ENCODE results near the gene VIL1.

The VIL1 gene

DNA sequence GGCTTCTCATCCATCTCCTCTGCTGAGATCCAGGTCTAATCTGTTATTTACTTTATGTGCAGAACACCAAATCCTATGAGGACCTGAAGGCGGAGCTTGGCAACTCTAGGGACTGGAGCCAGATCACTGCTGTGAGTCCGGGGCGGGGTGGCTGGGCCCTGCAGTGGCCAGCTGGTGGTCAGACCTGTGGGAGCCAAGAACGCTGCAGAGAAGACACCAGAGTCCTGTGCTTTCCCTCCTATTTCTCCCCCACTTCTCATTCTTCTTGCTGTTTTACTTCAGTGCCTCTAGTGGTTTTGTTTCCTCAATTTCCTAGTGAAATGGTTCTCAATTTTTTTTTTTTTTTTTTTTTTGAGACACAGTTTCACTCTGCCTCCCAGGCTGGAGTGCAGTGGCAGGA is 19.7 kb downstream of the VIL1 start:
- DNase-seq (ENCODE audit: low read depth): no peak

DNA sequence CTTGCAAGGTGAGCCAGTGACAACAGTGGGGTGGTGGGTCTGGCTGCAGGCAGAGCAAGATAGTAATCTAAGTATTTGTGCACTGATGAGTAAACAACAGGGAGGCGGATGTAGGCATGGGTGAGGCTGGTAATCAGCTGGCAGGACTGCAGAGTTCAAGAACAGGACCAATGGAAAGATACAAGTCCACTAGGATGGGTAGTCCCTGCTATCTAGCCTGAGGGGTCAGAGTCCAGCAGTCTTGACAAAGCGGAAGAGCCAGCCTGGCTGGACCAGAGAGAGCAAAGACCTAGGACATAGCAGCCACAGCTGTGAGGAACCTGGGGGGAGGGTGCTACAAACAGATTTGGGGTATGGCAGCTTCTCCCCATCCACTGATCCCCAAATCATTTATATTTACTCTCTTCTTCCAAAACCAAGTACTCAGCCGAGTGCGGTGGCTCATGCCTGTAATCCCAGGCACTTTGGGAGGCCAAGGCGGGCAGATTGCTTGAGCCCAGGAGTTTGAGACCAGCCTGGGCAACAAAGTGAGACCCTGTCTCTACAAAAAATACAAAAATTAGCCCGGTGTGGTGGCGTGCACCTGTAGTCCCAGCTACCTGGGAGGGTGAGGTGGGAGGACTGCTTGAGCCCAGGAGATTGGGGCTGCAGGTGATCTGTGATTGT is 25.9 kb downstream of the VIL1 start:
- no peak for DNase-seq (ENCODE audit: low read depth)

DNA sequence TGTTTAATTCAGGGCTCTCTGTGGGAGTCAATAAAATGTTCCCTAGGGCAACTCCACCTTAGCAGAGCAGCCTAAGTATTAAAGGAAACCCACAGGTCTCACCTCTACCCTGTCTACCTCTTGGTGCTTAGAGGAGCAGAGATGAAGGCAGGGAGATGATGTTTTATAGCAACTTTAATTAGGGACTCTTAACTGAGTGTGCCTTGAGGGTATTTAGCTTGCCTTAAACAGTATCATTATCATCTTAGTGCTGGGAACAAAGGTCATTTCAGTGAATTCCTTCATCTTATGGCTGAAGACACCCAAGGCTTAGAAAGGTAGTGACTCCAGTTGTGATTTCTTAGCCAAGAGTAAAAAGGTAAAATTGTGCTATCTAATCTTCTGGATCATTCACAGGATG is 26.7 kb downstream of the VIL1 start:
- DNase-seq (ENCODE audit: low read depth): no peak

DNA sequence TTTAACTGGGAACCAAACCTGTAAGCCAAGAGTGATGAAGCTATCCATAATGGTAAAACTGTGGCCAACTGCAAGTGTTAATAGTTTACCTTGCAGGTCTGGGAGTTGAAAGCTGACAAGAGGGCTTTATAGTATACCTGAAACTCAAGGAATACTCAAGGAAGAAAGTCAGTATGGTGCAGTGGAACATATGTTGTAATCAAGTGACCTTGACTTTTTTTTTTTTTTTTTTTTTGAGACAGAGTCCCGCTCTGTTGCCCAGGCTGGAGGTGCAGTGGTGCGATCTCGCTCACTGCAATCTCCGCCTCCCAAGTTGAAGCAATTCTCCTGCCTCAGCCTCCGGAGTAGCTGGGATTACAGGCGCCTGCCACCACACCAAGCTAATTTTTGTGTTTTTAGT is 27.6 kb downstream of the VIL1 start:
- DNase-seq (ENCODE audit: low read depth): no peak

DNA sequence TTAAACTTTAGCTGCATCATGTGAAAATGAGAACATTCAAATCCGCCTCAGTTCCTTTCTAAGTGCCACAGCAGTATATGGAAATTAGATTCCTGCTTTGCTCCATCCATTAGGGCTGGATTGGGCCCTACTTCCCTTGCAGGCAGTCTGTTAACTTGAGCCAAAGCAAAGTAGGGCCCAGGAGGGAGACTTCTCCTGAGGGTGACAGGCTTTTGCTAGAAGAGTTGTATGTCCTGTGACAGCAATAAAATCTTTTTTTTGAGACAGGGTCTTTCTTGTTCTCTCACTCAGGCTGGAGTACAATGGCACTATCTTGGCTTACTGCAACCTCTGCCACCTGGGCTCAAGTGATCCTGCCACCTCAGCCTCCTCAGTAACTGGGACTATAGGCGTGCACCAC is 28.1 kb downstream of the VIL1 start:
- DNase-seq (ENCODE audit: low read depth): no peak

DNA sequence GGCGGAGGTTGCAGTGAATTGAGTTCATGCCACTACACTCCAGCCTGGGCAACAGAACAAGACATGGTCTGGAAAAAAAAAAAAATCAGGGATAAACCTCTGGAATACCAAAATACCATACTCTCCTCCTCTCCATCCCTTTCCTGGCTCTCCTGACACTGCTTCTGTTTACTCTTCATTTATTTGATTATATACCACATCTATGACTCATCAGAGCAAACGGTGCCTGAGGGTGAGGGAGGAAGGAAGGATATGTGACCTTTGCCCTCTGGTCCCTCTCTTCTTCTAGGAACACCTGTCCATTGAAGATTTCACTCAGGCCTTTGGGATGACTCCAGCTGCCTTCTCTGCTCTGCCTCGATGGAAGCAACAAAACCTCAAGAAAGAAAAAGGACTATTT is 30.0 kb downstream of the VIL1 start:
- no peak for DNase-seq (ENCODE audit: low read depth)

DNA sequence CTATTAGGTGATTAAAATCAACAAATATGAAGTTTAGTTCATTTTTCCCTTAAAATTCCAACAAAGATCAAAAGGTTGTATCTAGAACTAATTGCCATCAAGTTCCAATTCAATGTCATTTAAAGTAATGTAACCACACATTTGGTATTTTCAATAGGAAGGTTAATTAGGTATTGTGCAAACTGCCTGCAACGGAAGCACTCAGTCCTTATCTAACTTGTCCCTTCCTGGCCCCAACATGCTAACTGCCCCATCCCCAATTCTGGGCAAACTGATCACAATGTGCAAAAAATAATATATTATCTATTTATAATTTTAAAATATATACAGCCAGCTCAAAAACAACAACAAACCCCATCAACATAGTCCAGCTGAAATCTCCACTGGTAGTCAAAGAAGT is 33.2 kb downstream of the VIL1 start:
- DNase-seq (ENCODE audit: low read depth): no peak

DNA sequence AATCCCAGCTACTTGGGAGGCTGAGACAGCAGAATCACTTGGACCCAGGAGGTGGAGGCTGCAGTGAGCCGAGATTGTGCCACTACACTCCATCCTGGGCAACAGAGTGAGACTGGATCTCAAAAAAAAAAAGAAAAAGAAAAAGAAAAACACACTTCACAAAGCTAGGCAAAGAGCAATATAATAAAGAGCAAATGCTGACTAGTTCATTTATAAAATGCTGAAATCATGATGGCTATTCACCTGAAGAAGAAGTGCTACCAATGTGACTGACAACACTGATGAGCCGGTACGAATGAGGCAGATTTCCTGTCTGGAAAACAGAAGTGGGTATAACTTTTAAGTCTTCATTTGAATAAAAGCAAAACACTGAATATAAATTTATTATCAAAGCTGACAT is 37.9 kb downstream of the VIL1 start:
- DNase-seq (ENCODE audit: low read depth): no peak

DNA sequence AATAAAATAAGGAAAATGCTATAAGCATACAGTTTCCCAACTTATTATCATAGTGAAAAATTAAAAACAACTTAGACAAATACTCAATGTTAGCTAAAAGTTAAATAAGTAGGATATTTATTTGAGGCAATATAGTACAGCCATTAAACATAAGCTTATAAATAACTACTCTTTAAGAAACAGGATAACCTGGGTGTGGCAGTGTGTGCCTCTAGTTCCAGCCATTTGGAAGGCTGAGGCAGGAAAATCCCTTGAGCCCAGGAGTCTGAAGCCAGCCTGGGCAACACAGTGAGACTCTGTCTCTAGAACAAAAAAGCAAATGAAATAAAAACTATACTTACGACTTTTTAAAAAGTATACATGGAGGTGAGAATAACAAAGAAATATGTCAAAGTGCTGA is 39.7 kb downstream of the VIL1 start:
- DNase-seq (ENCODE audit: low read depth): no peak

DNA sequence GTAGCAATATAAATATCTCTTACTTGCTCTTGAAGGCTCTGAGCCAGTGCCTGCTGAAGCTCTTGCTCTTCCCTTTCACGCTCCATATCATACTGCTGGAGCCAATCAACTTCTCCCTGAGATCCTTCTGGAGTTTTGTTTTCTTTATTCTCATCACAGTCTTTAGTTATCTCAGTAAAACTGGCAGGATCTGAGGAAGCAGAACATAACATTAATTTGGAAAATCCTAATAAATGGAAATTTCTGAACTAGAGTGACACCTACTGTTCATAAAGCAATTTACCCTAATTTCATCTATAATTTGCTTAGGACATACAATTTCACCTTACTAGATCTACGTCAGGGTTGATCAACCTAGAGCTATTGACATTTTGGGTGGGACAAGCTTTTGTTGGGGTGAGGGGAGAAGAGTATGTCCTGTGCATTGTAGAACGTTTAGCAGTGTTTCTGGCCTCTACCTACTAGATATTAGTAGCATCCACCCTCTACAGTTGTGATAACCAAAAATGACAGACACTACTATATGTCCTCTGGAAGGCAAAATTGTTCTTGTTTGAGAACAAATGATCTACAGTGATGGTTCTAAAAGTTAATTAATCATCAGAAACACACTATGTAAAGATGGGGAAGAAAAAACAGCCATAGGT is 47.2 kb downstream of the VIL1 start:
- DNase-seq (ENCODE audit: low read depth): no peak

DNA sequence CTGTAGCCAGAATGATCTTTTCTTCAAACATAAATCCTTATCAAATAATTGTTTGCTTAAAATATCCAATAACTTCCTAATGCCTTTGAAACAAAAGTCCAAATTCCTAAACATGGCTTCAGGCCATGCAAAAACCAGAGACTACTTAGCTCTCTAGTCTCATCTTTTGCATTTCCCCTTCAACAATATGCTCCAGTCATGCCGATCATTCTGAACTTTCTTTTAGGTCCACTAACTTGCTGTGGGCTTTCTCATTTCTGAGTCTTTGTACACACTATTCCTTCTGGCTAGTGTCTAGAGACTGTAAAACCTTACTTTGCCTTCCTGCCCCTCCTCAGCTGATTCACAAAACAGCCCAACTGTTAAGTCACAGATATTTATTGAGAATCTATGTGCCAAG is 51.5 kb downstream of the VIL1 start:
- no peak for DNase-seq (ENCODE audit: low read depth)

DNA sequence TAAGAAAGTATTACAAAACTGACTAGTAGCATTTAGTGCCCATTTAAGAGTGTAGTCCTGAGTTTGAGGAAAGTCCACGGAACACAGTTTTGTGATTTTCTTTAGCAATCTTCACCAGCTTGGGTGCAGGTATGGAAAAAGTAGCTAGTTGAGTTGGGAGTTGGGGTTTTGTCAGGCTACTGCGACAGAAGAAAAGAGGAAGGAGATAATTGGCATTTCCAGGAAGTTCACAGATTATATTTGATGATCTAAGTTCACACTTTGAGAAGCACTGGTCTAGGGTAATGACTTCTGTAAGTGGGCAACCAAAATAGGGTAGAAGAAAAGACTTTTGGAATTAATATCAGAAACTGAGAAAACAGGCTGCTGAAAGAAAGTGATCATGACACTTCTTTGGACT is 52.1 kb downstream of the VIL1 start:
- DNase-seq (ENCODE audit: low read depth): no peak

DNA sequence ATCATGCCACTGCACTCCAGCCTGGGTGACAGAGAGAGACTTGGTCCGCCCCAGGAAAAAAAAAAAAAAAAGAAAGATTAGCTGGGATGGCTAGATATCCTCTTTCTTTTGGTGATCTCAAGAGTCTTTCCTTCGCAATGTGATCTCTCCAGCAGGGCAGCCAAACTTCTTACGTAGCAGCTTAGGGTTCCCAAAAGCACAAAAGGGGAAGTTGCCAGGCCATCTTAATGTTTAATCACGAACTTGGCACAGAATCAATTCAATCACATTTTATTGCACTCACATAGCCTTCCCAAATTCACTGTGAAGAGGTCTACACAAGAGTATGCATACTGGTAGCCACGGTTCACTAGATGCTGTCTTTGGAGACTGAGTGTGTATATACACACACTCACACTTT is 53.1 kb downstream of the VIL1 start:
- DNase-seq (ENCODE audit: low read depth): no peak

DNA sequence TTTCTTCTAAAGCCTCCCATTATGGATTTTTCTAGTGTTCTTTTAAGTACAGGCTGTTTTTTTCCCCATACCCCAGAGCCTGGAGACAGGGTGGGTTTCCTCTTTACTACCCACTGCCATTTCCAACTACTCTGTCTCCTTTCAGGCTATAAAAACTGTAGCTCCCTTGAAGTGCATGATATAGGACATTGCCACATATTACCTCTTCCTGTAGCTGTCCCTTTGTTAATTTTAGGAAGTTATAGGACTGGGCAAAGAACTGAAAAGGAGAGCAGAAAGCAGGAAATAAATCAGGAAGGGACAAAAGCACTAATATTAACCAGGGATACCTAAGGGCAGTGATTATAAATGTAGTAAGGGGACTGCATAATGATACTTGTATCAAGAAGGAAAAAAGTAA is 54.1 kb downstream of the VIL1 start:
- DNase-seq (ENCODE audit: low read depth): no peak

DNA sequence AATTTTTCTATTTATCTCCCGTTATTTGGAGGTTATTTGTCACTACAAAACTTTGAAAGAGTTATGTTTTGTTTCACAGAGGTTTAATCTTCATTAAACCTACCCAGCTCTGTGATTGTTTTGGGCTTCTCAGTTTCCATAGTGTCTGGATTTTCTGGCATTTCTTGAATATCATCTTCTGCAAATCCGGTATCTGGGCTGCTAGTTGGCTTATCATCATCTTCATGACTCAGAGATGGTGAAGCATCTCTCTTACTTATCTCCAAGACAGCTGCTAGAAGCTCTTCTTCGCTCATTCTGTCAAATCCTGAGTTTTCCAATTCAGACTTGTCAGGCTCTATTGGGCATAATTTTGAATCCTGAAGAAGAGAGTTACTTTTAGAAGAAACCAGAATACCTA is 55.6 kb downstream of the VIL1 start:
- no peak for DNase-seq (ENCODE audit: low read depth)

DNA sequence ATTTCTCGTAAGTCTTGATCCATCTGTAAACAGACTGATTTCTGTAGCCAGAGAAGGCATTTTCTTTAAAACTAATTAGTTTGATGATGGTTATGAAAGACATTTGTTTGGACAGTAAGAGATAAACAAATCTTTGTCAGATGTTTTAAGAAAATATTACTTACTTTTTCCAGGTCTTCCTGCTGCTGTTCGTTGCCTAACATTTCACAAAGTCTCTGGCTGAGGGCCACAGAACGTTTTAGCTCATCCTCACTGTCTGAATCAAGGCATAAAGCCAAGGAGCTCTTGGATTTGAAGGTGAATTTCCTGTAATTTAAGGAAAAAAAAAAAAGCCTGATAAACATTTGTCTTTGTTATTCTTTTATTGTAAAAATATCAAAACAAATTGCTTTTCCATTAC is 57.8 kb downstream of the VIL1 start:
- no peak for DNase-seq (ENCODE audit: low read depth)

DNA sequence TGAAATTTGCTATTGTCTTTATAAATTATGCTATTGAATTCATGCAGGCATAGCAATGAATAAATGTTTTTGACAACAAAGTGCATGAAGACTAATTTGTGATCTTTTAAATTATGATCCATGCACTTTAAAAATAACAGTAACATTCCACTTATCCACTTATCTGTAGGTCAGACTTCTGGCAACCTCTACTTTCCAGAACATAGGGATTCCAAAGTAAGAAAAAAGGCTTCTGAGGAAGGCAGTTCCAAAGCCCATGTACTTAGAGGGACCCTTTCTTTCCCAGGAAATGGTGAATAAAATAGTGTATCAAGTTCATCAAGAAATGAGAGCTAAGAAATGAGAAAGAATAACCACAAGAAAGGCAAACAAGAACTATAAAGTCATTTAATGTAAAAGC is 58.3 kb downstream of the VIL1 start:
- DNase-seq (ENCODE audit: low read depth): no peak

DNA sequence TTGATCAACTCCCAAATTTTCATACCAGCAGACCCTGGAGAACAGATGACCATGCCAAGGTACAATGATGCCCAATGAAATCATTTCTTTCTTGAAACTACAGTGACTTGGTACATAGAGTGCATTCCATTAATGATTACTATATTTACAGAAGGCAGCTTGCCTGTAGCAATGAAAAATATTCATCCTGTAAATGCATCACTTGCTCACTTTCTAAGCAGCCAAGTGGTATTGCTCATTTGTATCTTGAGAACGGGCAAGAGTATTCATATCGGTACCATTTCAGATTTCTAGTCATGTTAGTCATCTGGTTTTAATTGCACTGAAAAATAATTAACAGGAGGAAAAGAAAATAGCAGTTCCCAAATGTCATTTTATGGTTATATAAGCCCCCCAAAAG is 59.6 kb downstream of the VIL1 start:
- no peak for DNase-seq (ENCODE audit: low read depth)

DNA sequence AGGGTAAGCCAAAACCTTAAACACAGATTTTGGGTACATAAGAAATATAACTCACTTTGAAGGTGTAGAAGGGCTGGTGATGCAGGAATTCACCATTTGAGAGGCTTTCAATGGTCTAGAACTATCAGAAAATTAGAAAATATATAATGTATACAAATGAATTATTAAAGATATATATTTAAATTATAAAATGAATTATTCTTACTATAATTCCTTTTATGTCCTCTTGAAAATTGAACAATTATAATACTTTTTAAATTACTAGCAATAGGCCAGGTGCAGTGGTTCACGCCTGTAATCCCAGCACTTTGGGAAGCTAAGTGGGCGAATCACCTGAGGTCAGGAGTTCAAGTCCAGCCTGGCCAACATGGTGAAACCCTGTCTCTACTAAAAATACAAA is 60.7 kb downstream of the VIL1 start:
- DNase-seq (ENCODE audit: low read depth): no peak

DNA sequence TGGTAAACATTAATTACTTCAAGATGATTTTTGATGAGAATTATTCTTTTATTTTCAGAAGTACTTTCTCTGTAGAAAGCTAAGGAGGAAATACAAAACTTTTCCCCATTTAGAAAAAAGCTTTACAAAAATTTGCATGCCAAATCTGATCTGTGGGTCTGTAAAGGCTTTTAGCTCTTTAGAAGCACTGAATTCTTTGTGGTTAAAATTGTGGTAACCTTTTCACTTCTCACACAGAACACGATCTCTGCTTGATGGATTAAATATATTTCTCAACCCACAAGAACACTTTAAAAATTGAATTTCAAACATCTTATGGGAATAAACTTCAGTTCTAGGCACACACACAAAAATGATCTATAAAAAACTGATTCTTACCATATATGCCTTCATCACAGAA is 63.7 kb downstream of the VIL1 start:
- no peak for DNase-seq (ENCODE audit: low read depth)

DNA sequence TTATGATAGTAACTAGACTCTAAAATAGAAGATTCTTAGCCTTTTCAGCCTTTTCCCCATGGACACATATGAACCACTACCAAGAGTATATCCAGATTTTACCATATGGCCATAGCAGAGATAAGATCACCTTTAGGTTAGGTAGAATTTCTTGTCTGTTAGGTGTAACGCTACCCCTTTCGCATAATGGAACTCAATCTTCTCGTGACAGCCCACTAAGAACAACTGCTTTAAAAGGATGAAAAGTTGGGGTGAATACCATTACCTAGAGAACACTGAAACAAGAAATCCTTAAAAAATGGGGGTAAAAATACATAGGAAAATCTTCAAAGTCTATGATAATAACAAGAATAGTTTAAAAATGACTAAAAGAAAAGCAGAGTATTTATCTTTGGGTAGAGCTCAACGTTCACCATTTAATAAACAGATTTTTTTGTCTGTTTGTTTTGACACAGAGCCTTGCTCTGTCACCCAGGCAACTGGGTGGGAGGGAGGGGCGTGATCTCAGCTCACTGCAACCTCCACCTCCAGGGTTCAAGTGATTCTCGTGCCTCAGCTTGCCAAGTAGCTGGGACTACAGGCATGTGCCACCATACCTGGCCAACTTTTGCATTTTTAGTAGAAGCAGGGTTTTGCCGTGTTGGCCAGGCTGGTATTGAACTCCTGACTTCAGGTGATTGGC is 67.2 kb downstream of the VIL1 start:
- DNase-seq (ENCODE audit: low read depth): no peak

DNA sequence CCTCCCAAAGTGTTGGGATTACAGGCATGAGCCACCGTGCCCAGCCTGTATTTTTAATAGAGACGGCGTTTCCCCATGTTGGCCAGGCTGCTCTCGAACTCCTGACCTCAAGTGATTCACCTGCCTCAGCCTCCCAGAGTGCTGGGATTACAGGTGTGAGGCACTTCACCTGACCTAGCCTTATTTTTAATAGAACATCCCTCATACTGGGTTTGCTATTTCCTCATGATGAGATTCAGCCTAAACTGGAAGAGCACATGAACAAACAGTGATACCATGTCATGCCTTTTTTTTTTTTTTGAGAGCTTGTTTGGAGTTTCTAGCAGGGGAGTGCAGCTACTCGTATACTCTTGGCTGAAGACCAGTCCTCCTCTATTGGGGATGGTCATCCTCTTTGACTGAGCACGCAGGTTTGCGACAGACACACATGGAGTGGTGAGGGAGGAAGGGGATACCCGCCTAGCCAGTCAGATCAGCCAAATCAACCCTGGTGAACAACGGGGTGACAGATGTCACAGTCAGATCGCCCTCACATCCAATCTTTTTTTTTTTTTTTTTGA is 81.7 kb downstream of the VIL1 start:
- DNase-seq (ENCODE audit: low read depth): no peak

DNA sequence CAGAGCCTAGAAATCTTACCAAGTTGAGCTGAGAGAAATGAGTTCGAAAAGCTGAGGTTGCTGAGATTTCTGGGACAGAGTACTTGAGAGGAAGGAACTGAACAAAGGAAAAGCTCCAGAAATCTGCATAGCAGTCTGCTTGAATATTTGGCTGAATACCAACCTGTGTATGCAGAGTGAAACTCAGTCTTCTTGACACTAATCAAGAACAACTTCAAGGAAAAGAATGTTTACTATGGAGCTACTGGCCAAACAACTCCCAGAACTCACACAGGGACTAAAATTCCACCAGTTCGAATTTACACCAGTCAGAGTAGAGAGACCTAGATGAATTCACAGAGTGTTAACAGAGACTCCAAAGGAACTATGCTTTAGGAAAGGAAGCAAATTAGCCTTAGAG is 82.7 kb downstream of the VIL1 start:
- no peak for DNase-seq (ENCODE audit: low read depth)
